ENCODE data around the gene CORO2B.

CORO2B gene

GRCh38 chr15:68625853-68626252, 47.1 kb downstream of the CORO2B start:
- Histone ChIP-seq H2AFZ (ENCODE audit: low read length) (no peak overlapping the region), H3K27ac (ENCODE audit: low read length) (no peak overlapping the region), H3K4me1 (ENCODE audit: low read length) (no peaks in the 10 kb centered on the region), H3K9me2 (replicated peaks; ENCODE audit: insufficient read depth, low read length) (no peaks in the 10 kb centered on the region), H3K27me3 (replicated peaks; ENCODE audit: insufficient read depth, low read length) (no peaks in the 10 kb centered on the region), H3K4me3 (ENCODE audit: low read length) (no peak overlapping the region), H3K9me3 (replicated peaks; ENCODE audit: insufficient read depth, low read length) (no peaks in the 10 kb centered on the region), H3K36me3 (replicated peaks; ENCODE audit: insufficient read depth, low read length) (no peaks in the 10 kb centered on the region), H3K79me2 (ENCODE audit: low read length) (no peaks in the 10 kb centered on the region), H4K20me1 (ENCODE audit: insufficient read depth, low read length) (no peaks in the 10 kb centered on the region), H3K9ac (ENCODE audit: low read length) (no peak overlapping the region), H3F3A (ENCODE audit: insufficient read depth, low read length) (no peaks in the 10 kb centered on the region), H3K4me2 (ENCODE audit: low read depth, low read length) (no peak overlapping the region)
- DNase-seq: no peak
- TF ChIP-seq EZH2phosphoT487 (IDR thresholded peaks at IDR 0.05; ENCODE audit: low read length) (no peak), CTCF (IDR thresholded peaks at IDR 0.05; ENCODE audit: low read length) (no peak), EZH2 (optimal IDR thresholded peaks at IDR 0.05; ENCODE audit: low read depth, low read length) (no peak)

DNA sequence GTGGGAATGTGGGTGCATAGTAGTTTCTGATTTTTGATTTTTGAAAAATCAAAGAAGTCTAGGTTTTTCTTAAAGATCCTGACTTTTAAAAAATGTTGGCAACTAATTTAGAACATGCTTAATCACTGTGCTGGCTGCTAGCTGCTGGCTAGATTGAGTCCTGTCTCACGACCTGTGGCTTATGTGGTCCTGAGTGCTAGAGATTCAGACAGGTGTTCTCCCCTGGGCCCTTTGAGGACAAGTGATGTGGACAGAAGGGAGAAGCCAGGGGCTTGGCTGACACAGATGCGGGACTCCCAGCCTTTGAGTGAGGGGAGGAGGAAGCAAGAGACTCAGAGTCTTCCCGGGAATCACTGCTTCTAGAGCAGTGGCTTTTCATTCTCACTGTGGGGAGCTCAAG, 47.5 kb downstream of the CORO2B start:
- Histone ChIP-seq H3K27me3 (replicated peaks; ENCODE audit: insufficient read depth, low read length) (no peaks in the 10 kb centered on the region), H3K4me3 (ENCODE audit: low read length) (no peak overlapping the region), H3F3A (ENCODE audit: insufficient read depth, low read length) (no peaks in the 10 kb centered on the region), H2AFZ (ENCODE audit: low read length) (no peak overlapping the region), H3K9ac (ENCODE audit: low read length) (no peak overlapping the region), H3K27ac (ENCODE audit: low read length) (no peak overlapping the region), H3K36me3 (replicated peaks; ENCODE audit: insufficient read depth, low read length) (no peaks in the 10 kb centered on the region), H3K4me1 (ENCODE audit: low read length) (no peaks in the 10 kb centered on the region), H3K79me2 (ENCODE audit: low read length) (no peaks in the 10 kb centered on the region), H3K9me2 (replicated peaks; ENCODE audit: insufficient read depth, low read length) (no peaks in the 10 kb centered on the region), H4K20me1 (ENCODE audit: insufficient read depth, low read length) (no peaks in the 10 kb centered on the region), H3K4me2 (ENCODE audit: low read depth, low read length) (no peak overlapping the region), H3K9me3 (replicated peaks; ENCODE audit: insufficient read depth, low read length) (no peaks in the 10 kb centered on the region)
- TF ChIP-seq EZH2phosphoT487 (IDR thresholded peaks at IDR 0.05; ENCODE audit: low read length): no peak
- no peak for TF ChIP-seq EZH2 (optimal IDR thresholded peaks at IDR 0.05; ENCODE audit: low read depth, low read length)
- TF ChIP-seq CTCF (IDR thresholded peaks at IDR 0.05; ENCODE audit: low read length): no peak
- DNase-seq: no peak

- Histone ChIP-seq H3K36me3 (replicated peaks; ENCODE audit: insufficient read depth, low read length) (no peaks in the 10 kb centered on the region), H3K9ac (ENCODE audit: low read length) (no peak overlapping the region), H3K9me2 (replicated peaks; ENCODE audit: insufficient read depth, low read length) (no peaks in the 10 kb centered on the region), H3K4me2 (ENCODE audit: low read depth, low read length) (no peak overlapping the region), H3K27me3 (replicated peaks; ENCODE audit: insufficient read depth, low read length) (no peaks in the 10 kb centered on the region), H3K4me3 (ENCODE audit: low read length) (no peak overlapping the region), H2AFZ (ENCODE audit: low read length) (no peak overlapping the region), H3K9me3 (replicated peaks; ENCODE audit: insufficient read depth, low read length) (no peaks in the 10 kb centered on the region), H3K27ac (ENCODE audit: low read length) (no peak overlapping the region), H4K20me1 (ENCODE audit: insufficient read depth, low read length) (no peaks in the 10 kb centered on the region), H3K4me1 (ENCODE audit: low read length) (no peaks in the 10 kb centered on the region), H3K79me2 (ENCODE audit: low read length) (no peaks in the 10 kb centered on the region), H3F3A (ENCODE audit: insufficient read depth, low read length) (no peaks in the 10 kb centered on the region)
- no peak for DNase-seq
- TF ChIP-seq CTCF (IDR thresholded peaks at IDR 0.05; ENCODE audit: low read length) (no peak), EZH2 (optimal IDR thresholded peaks at IDR 0.05; ENCODE audit: low read depth, low read length) (no peak), EZH2phosphoT487 (IDR thresholded peaks at IDR 0.05; ENCODE audit: low read length) (no peak)
Measured at GRCh38 chr15:68626739-68627138, 47.9 kb downstream of the CORO2B start.
